Ovary (tissue), 3 donors: ENCODE measurements around the gene BRIX1.

Experiments
- POLR2A ChIP-seq: fragments of 450-650 bp; IDR thresholded peaks from one replicate; pipeline ENCODE4 v1.6.1; 2017; ENCODE audit warnings: antibody characterized with exemption, mild to moderate bottlenecking, moderate library complexity
- TF ChIP-seq, protein P1 (sequence below), 3 donors: fragments of 450-650 bp in 2 of 3; fragments of 200-600 bp in 1 of 3; IDR thresholded peaks; one replicate each; pipeline versions ENCODE4 v1.5.1 to v1.8.0; 2016 to 2022; ENCODE audit warnings: antibody characterized with exemption in 3 of 3, mild to moderate bottlenecking in 1 of 3
- donor health status: DM: no; HTN: no; CAD: no.

DNA sequence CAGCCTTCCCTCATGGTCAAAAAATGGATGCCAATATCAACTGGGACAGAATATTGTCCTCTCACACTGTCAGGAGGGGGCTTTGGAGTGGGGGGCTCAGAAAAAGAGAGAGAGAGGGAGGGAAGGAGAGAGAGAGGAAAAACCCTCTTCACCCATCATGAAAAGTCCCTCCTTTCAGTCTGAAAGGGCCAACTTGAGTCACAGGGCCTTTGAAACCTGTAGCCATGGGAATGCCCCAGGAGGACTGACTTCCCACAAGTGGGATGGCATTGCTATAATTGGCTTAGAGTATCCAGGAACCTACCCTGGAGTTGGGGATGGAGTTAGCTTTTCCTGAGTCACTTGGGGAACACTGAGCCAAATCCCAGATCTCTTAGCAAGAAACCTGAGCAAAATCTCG is 55.0 kb downstream of the BRIX1 start:
- TF ChIP-seq, protein P1, sequence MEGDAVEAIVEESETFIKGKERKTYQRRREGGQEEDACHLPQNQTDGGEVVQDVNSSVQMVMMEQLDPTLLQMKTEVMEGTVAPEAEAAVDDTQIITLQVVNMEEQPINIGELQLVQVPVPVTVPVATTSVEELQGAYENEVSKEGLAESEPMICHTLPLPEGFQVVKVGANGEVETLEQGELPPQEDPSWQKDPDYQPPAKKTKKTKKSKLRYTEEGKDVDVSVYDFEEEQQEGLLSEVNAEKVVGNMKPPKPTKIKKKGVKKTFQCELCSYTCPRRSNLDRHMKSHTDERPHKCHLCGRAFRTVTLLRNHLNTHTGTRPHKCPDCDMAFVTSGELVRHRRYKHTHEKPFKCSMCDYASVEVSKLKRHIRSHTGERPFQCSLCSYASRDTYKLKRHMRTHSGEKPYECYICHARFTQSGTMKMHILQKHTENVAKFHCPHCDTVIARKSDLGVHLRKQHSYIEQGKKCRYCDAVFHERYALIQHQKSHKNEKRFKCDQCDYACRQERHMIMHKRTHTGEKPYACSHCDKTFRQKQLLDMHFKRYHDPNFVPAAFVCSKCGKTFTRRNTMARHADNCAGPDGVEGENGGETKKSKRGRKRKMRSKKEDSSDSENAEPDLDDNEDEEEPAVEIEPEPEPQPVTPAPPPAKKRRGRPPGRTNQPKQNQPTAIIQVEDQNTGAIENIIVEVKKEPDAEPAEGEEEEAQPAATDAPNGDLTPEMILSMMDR (IDR thresholded peaks at IDR 0.05): no peak
- no peak for TF ChIP-seq POLR2A
